Mammary epithelial cell (primary cell): Measurements from ENCODE around the gene DGCR8.

Experiments
- EZH2 ChIP-seq: IDR thresholded peaks from 2 replicates; pipeline ENCODE4 v1.6.1; 2012; ENCODE audit warnings: low read length, inconsistent platforms, borderline replicate concordance
- TF ChIP-seq, protein P1 (sequence below), 2 donors: IDR thresholded peaks in 1 of 2; conservative IDR thresholded peaks in 1 of 2; 2 replicates each; pipeline ENCODE4 v1.5.1; 2011 to 2012; ENCODE audit warnings: inconsistent platforms in 2 of 2, low read length in 2 of 2, mild to moderate bottlenecking in 2 of 2, control low read depth in 1 of 2, low read depth in 1 of 2; ENCODE audit not compliant: insufficient read depth in 1 of 2; ENCODE audit errors: extremely low read depth in 1 of 2

GRCh38 chr22:20106849-20107237 is 26.8 kb downstream of the DGCR8 start:
- TF ChIP-seq, protein P1, sequence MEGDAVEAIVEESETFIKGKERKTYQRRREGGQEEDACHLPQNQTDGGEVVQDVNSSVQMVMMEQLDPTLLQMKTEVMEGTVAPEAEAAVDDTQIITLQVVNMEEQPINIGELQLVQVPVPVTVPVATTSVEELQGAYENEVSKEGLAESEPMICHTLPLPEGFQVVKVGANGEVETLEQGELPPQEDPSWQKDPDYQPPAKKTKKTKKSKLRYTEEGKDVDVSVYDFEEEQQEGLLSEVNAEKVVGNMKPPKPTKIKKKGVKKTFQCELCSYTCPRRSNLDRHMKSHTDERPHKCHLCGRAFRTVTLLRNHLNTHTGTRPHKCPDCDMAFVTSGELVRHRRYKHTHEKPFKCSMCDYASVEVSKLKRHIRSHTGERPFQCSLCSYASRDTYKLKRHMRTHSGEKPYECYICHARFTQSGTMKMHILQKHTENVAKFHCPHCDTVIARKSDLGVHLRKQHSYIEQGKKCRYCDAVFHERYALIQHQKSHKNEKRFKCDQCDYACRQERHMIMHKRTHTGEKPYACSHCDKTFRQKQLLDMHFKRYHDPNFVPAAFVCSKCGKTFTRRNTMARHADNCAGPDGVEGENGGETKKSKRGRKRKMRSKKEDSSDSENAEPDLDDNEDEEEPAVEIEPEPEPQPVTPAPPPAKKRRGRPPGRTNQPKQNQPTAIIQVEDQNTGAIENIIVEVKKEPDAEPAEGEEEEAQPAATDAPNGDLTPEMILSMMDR (conservative IDR thresholded peaks at IDR 0.05 in 1 of 2, IDR thresholded peaks at IDR 0.05 in 1 of 2; ENCODE audit: extremely low read depth in 1 of 2, insufficient read depth in 1 of 2, low read depth in 1 of 2, low read length in 2 of 2): no peak
- TF ChIP-seq EZH2: no peak
